Right hindlimb (tissue), 1 donor: Measurements from ENCODE around the gene DQX1.

Experiments
- DNase-seq: peaks from one replicate; pipeline ENCODE4 v3.0.0-alpha.2; 2018

The DQX1 gene

DNA sequence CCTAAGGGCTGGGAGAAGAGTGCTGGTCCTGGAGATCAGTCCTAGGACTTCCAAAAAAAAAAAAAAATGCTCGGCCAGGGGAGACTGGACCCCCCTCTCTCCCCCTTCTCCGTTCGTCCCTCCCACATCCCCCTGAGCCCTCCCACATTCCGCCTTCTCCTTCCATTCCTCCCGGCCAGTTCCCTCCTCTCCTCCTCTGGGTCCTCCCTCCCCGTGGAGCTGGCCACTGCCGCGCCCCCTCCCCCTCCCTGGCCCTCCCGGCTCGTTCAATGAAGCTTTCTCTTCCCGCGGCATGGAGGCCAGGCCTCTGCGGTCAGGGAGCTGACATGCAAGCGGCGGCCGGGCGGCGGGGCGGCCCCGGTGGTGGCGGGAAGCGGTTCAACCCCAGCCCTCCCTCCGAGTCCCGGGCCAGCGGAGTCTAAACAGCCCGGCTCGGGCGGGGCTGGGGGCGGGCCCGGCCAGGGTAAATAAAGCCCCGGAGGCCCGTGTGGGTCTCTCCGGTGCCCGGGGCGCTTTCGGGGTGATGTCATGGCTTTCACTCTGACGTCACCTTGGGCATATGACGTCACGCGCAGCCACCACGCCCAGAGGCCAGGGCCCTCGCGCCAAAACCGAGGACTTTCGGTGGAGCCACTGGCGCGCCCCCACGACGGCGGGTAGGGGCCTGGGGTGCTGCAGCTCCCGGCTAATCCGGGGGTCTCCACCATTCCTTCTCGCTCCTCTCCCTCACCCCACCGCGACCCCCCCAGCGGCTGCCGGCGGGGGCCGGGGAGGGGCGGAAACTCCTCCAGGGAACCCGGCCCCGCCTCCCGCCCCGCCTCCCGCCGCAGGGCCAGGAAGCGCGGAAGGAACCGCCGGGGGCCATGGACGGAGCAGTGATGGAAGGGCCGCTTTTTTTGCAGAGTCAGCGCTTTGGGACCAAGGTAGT lies 28.1 kb upstream of the DQX1 start, which contains the start of the genes DOK1 and LOXL3:
DOK1 (plus strand) TSS at position 829 of the 928 bp plus-strand sequence; CDS start at position 864, 35 bp downstream.
LOXL3 (minus strand) TSS at position 51 of the 928 bp plus-strand sequence. CDS start 1,308 bp downstream, outside the sequence.
- peak; percentile 93 for DNase-seq

DNA sequence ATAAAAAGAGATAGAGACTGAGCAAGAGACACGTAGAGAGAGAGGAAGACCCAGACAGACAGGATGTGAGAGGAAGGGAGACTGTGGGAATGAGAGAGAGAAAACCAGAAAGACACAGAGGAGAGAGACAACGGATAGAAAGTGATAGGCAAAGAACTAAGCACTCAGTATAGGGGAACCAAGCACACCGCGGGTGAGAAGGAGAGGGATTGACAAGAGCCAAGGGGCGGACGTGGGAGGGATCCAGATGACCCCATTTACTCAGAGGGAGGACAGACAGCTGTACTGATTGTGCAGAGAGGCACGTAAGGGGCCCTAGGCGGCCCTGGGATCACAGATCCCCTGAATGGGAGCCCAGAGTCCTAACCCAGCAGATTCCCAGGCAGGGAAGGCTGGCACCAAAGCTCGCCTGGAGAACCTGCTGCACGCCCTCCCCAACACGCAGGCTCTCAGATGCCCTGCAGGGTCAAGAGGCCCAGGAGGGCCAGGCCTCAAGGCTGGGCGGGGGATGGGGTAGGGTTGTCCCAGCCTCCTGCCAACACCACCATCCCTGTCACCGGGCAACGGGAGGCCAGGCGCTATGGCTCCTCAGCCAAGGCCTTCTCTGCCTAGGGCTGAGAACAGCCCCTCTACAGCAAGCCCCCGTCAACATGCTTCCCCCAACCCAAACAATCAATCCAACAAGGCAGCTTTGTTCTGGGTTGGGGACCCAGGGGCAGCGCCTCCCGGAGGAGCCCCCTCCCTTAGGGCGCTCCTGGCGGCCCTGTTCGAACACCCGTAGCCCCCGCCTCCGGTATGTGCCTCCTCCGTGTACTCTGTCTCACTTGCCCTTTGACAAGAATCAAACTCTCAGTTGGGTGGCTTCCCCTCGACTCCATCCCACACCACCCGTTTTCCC lies 27.1 kb upstream of the DQX1 start:
- peak; percentile 49 for DNase-seq

DNA sequence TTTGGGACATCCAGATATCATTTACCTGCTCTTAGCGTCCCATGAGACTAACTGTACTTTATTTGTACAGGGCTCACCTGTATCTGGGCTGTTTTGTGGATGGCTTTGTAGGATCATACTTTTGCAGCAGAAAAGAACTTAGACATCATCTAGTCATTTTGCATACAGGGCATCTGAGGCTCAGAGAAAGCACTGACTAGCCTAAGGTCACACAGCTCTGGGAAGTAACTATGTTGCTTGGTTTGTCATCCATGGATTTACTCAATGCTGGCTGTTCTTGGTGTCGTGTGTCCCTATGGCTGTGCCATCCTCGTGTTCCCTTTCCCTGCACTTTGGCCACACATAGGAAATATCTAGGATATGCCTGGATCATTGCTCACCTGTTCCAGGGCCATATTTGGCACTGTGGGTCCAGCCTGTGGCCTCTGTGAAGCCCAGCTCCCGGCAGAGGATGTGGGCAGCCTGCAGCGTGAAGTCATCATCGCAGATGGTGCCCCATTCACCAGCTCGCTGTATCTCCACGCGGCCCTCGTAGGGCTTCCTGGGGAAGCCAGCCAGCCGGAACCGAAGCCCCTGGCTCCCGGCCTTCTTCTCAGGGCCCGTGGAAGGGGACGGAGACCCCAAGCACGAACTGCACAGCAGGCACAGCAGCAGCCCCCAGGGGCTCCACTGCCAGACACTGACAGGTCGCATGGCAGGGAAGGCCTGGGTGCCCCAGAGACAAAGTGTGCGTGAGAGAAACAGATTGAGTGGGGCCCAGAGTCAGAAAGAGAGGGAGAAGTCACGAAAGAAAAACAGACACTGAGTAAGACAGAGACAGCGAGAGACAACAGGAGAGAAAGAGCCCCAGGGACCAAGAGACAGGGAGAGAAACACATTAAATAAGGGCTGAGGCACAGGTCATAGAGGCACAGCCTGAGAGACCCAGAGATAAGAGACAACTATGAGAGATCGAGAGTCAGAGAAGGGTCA lies 26.2 kb upstream of the DQX1 start:
- DNase-seq: no peak

DNA sequence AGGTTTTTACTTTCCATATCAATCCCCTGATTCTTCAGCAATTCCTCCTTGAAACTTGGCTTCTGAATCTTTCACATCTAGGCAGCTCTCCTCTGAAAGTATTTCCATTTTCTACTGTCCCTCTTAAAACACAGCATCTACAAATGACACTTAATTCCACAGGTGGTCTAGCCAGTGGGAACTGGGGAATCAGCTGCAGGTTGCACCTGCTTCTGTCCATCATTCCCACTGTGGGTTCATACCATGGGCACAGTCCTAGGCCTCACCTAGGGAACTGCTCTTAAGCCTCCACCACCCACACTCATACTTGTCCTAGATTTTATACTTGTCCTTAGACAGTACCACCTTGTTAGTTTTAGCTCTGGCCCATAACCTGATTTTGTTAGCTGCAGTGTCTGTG lies 25.5 kb upstream of the DQX1 start:
- DNase-seq: no peak

- no peak for DNase-seq
Measured at GRCh38 chr2:74550231-74550630, 24.2 kb upstream of the DQX1 start.

GRCh38 chr2:74548900-74549826 lies 23.1 kb upstream of the DQX1 start:
- DNase-seq: peak; percentile 74

DNA sequence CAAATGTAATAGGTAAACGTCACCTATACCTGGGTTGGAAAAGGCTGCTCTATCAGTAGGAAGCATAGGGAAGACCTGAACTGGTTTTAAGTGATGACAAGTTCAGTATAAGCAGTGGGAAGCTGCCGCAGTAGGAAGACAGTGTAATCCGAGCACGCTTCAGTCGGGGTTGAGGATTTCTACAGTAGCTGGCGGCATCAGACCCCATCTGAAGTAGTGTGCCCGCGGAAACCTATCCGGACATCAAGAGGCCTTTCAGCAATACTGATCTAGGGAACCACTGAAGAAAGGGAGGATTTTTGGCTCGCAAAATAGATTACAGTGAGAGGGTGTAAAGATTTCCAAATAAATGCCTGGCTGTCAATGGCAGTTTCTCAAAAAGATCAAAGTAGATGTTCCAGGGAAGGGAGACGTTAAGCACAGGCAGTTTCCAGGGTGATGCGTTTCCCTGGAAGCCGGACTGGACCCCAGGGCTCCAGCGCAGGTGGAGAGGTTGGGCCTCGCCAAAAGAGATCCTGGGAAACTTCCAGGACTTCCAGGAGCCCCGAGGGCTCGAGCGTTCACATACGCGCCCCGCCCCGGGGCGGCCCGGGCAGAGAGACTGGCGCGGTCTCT lies 22.4 kb upstream of the DQX1 start:
- DNase-seq: no peak

GRCh38 chr2:74546004-74546403 lies 20.0 kb upstream of the DQX1 start:
- DNase-seq: no peak

DNA sequence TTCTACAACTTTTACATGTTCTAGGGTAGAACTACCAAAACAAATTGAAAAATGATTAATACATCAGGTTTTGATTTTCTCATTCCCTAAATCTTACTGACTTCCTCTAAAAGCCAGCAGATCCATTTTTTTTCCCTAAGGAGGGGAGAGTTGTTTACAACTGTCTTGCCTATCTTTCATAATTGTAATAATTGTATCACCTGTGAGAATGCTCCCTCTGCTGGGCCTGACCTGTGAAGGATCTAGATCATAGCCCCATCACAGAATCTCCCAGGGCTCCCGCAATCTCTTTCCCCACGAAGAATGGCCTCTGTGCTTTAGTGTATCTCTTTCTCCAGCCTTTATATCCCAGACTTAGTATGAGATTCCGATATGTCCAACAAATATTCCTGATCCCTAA lies 18.6 kb upstream of the DQX1 start:
- DNase-seq: no peak

- DNase-seq: no peak
Measured at GRCh38 chr2:74542978-74543377, 16.9 kb upstream of the DQX1 start.

- no peak for DNase-seq
Measured at GRCh38 chr2:74540291-74540690, 14.3 kb upstream of the DQX1 start.

GRCh38 chr2:74538881-74539339 lies 12.9 kb upstream of the DQX1 start:
- no peak for DNase-seq

- no peak for DNase-seq
Measured at GRCh38 chr2:74537140-74537539, 11.1 kb upstream of the DQX1 start.

DNA sequence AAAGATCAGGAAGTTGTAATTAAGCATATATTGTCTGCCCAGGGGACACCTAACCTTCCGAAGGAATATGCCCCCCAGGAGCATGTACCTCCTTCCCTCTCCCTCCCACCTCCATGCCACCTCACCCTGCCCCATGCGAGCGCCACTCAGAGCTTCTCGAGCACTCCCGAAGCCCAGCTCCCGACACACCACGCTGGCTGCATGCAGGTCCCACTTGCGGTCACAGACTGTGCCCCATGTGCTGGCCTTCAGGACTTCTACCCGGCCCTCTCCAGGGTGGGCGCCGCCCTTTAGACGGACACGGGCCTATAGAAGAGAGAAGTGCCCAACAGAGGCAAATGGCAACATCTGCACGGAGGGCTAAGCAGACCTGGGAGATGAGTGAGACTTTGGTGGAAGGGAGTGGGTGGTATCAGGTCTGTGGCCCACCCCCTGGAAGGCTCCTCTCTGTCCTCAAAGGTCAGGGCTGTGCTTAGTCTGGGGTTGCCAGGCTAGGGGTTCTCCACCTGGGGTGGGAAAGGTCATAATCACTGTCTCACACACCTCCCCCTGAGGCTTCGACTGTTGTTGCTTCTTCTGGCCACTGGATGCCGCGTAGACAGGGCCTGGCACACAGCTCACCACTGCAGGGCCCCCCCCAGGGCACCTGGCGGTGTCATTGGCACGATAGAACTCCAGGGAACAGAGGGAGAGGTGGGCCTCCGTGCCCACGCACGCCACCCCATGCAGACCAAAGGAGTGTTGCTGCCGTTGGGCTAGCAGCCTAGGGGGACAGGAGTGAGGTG lies 10.3 kb upstream of the DQX1 start:
- no peak for DNase-seq

DNA sequence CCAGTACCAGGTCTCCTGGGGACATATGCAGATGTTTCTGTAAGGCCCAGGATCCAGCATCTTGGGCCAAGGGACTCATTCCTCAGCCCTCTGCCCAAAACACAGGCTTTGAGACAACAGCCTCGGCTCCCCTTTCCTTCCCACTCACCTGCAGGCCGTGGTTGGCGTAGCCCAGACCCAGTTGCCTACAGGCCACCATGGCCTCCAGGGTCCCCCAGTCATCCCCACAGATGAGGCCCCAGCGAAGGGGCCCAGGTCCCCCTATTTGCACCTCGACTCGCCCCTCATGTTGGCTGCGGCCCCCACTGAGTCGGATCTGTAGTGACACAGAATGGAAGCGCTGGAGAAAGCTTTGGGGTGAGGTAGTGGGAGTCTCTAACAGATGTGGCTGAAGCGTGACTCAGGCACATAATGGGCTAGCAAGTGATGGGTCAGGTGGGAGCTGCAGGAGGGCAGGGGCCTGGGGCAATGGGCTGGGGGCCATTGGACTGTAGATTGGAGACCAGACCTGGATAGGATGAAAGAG lies 9.5 kb upstream of the DQX1 start:
- no peak for DNase-seq

DNA sequence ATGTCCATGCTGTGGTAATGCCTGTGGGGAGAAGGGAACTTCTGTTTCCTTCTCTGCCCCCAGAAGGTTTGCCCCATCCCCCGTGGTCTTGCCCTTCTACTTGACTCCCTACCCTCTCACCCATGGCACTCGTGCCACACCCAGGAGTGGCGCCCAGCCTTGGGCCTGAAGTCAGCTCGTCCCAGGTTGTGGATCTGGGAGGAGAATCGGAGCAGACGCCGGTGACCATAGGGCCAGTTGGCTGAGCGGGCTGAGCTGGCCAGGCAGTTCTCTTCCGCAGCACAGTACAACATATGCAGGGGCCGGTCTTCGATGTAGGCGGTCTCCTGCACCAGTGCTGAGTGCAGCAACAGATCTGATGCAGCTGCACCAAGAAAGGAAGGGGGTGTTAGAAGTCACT lies 8.4 kb upstream of the DQX1 start:
- no peak for DNase-seq

GRCh38 chr2:74533464-74533863 lies 7.4 kb upstream of the DQX1 start:
- DNase-seq: no peak

DNA sequence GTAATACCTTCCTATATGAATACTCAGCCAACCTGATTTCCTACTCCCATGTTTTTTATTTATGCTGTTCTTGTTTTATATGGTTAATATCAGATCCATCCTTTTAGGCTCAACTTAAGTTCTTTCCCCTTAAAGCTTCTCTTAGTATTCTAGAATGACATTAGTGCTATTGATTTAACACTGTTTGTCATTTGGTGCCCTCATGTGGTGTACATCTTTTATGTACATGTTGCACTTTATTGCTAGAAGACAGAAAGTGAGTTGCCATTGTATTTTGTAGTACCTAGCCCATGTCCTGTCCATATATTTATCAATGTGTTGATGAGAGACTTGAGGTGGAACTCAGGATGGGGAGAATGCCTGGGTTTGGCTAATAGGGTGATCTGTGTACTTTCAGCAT lies 6.2 kb upstream of the DQX1 start:
- no peak for DNase-seq

DNA sequence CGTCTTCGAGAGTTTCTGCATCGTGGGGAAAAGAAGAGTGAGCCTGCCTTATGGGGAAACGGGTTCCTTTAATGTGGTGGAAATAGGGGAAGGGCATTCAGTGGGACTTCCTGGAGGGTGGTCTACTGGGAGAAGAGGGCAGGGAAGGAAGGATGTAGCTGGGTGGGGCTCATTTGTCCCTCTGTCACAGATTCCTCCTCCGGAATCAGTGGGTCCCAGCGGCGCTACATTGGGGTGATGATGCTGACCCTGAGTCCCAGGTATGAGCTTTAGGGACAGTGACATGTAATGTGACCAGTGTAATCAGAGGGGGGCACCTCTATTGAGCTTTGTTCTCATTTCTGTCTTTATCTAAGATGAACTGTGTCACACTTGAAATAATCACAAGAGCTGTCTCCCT lies 5.6 kb upstream of the DQX1 start:
- no peak for DNase-seq
